HCT116 (cell line): Measurements from ENCODE around the gene CFAP74. TPM values are rescaled to one million over a fixed set of nuclear protein-coding genes. Genes with fewer than 3 reads are reported as not detected.

ENCODE experiments used
- ATAC-seq: fragments of 200-7000 bp; cut with Tn5 transposase; 2 replicates; pipeline ENCODE4 v1.9.1; 2020; ENCODE audit warnings: mild to moderate bottlenecking, moderate library complexity
- BruUV-seq: library from RNA; stranded (reverse); fragments of 400-500 nt; replicated peaks from 2 replicates; lab custom pipeline; 2021; lab: Mats Ljungman, UMichigan
- CTCF ChIA-PET: fragments of 300-600 bp; sonication (Branson Sonifier 250); formaldehyde crosslinking; loops from one replicate; lab custom pipeline; 2021; ENCODE audit warnings: antibody characterized with exemption; lab: Charles Lee
- POLR2A ChIA-PET: fragments of 300-600, 350-600 bp; sonication (Branson Sonifier 250); formaldehyde crosslinking; loops from one replicate; lab custom pipeline; 2021; ENCODE audit warnings: antibody characterized with exemption; lab: Charles Lee
- RAD21 ChIA-PET, 2 experiments: fragments of 300-600 bp; sonication (Branson Sonifier 250); formaldehyde crosslinking; loops; one replicate each; lab custom pipeline; 2023; ENCODE audit warnings: low total read pairs in 2 of 2; ENCODE audit not compliant: uncharacterized antibody in 2 of 2, unreplicated experiment in 2 of 2, low non-redundant PET in 1 of 2; lab: Charles Lee
- DNase-seq: peaks from one replicate; pipeline ENCODE4 v3.0.0-alpha.2; 2010; ENCODE audit warnings: low read depth, low spot score
- H2AFZ ChIP-seq: fragments of 200-600 bp; shearing (Covaris generic), sonication (generic); 2 replicates; pipeline ENCODE4 v1.6.1; 2017; ENCODE audit warnings: low read depth, mixed run types, mixed read lengths, antibody characterized with exemption, low read length; ENCODE audit not compliant: poor library complexity, severe bottlenecking
- H3K27ac ChIP-seq: 2 replicates; pipeline ENCODE4 v1.5.1; 2012; ENCODE audit warnings: low read depth, low read length
- H3K27me3 ChIP-seq: fragments of 200-600 bp; sonication (generic); 2 replicates; pipeline ENCODE4 v1.6.1; 2016; ENCODE audit warnings: mixed run types, low read length, mixed read lengths; ENCODE audit not compliant: insufficient read depth
- H3K36me3 ChIP-seq, 2 experiments: fragments of 200-500 bp in 1 of 2; fragments of 200-600 bp in 1 of 2; sonication (Bioruptor generic) in 1 of 2; sonication (generic) in 1 of 2; 2 replicates each; pipeline versions ENCODE4 v1.5.1 to v1.6.1; 2014 to 2016; ENCODE audit warnings: low read length in 2 of 2, inconsistent platforms in 1 of 2, mixed read lengths in 1 of 2, mixed run types in 1 of 2; ENCODE audit not compliant: insufficient read depth in 2 of 2, control insufficient read depth in 1 of 2
- H3K4me1 ChIP-seq, 2 experiments: fragments of 200-600 bp in 1 of 2; sonication (generic) in 1 of 2; 2 replicates each; pipeline versions ENCODE4 v1.5.1 to v1.6.1; 2012 to 2017; ENCODE audit warnings: low read length in 2 of 2, inconsistent platforms in 1 of 2, mild to moderate bottlenecking in 1 of 2, mixed read lengths in 1 of 2, mixed run types in 1 of 2, moderate library complexity in 1 of 2; ENCODE audit not compliant: insufficient read depth in 2 of 2, control insufficient read depth in 1 of 2
- H3K4me2 ChIP-seq: fragments of 200-600 bp; sonication (generic); 2 replicates; pipeline ENCODE4 v1.6.1; 2017; ENCODE audit warnings: mixed run types, low read length, mixed read lengths
- H3K4me3 ChIP-seq, 2 experiments: fragments of 200-600 bp in 1 of 2; sonication (generic) in 1 of 2; replicated peaks in 1 of 2; 2 replicates each; pipeline ENCODE4 v1.5.1; 2011 to 2016; ENCODE audit warnings: low read length in 2 of 2, control low read depth in 1 of 2, low read depth in 1 of 2, mild to moderate bottlenecking in 1 of 2, mixed read lengths in 1 of 2, mixed run types in 1 of 2
- H3K79me2 ChIP-seq: fragments of 200-600 bp; sonication (generic); 2 replicates; pipeline ENCODE4 v1.6.1; 2017; ENCODE audit warnings: mild to moderate bottlenecking, mixed run types, low read length, moderate library complexity, mixed read lengths; ENCODE audit not compliant: insufficient read depth
- H3K9ac ChIP-seq: fragments of 200-600 bp; sonication (generic); 2 replicates; pipeline ENCODE4 v1.6.1; 2016; ENCODE audit warnings: low read length, mixed read lengths
- H3K9me2 ChIP-seq: fragments of 200-600 bp; sonication (generic), shearing (Covaris generic); 2 replicates; pipeline ENCODE4 v1.6.1; 2017; ENCODE audit warnings: mixed run types, mild to moderate bottlenecking, moderate library complexity; ENCODE audit not compliant: insufficient read depth
- H3K9me3 ChIP-seq, 2 experiments: fragments of 200-500 bp in 1 of 2; fragments of 200-600 bp in 1 of 2; sonication (Bioruptor generic) in 1 of 2; sonication (generic) in 1 of 2; 2 replicates each; pipeline ENCODE4 v1.6.1; 2014 to 2017; ENCODE audit warnings: low read length in 2 of 2, mixed read lengths in 2 of 2, inconsistent platforms in 1 of 2, low read depth in 1 of 2, mild to moderate bottlenecking in 1 of 2, mixed run types in 1 of 2, moderate library complexity in 1 of 2; ENCODE audit not compliant: control insufficient read depth in 1 of 2, insufficient read depth in 1 of 2
- H4K20me1 ChIP-seq: fragments of 200-600 bp; sonication (generic), shearing (Covaris generic); 2 replicates; pipeline ENCODE4 v1.6.1; 2017; ENCODE audit warnings: mixed run types, mild to moderate bottlenecking, moderate library complexity; ENCODE audit not compliant: insufficient read depth
- ELF1 ChIP-seq: IDR thresholded peaks from 2 replicates; pipeline ENCODE4 v1.6.1; 2012; ENCODE audit warnings: low read depth, borderline replicate concordance
- FOSL1 ChIP-seq: IDR thresholded peaks from 2 replicates; pipeline ENCODE4 v1.6.1; 2012; ENCODE audit warnings: low read depth
- JUND ChIP-seq: IDR thresholded peaks from 2 replicates; pipeline ENCODE4 v1.6.1; 2012
- POLR2AphosphoS5 ChIP-seq: IDR thresholded peaks from 2 replicates; pipeline ENCODE4 v1.6.1; 2011; ENCODE audit warnings: mild to moderate bottlenecking, low read depth, low read length, moderate library complexity
- RAD21 ChIP-seq: IDR thresholded peaks from 2 replicates; pipeline ENCODE4 v1.6.1; 2012; ENCODE audit warnings: low read depth, mild to moderate bottlenecking
- SIN3A ChIP-seq: IDR thresholded peaks from 2 replicates; pipeline ENCODE4 v1.6.1; 2012; ENCODE audit warnings: low read depth
- SRF ChIP-seq: IDR thresholded peaks from 2 replicates; pipeline ENCODE4 v1.6.1; 2012; ENCODE audit warnings: low read depth
- TCF7L2 ChIP-seq: IDR thresholded peaks from 2 replicates; pipeline ENCODE4 v1.7.0; 2011; ENCODE audit warnings: borderline replicate concordance, inconsistent platforms; ENCODE audit not compliant: insufficient read depth, insufficient read length; ENCODE audit errors: extremely low read depth
- ZFX ChIP-seq: fragments of 450-650 bp; IDR thresholded peaks from 2 replicates; pipeline ENCODE4 v1.6.1; 2017
- ZNF274 ChIP-seq: fragments of 200-500 bp; sonication (Bioruptor generic); IDR thresholded peaks from 2 replicates; pipeline ENCODE4 v1.6.1; 2014; ENCODE audit warnings: mild to moderate bottlenecking, low read depth, low read length, inconsistent platforms
- intact Hi-C: fragments of 100-400 bp; cut with micrococcal nuclease; formaldehyde crosslinking; loops from 2 replicates; pipeline ENCODE4 v1.10.0; 2022
- total RNA-seq: library from RNA; stranded (reverse); gene quantifications from one replicate; pipeline ENCODE4 v1.2.1, GENCODE V29; 2021; ENCODE audit not compliant: unreplicated experiment
- TF ChIP-seq, protein P1 (sequence below): IDR thresholded peaks from 2 replicates; pipeline ENCODE4 v1.6.1; 2012
- TF ChIP-seq, protein P2 (sequence below): IDR thresholded peaks from 2 replicates; pipeline ENCODE4 v1.6.1; 2012; ENCODE audit warnings: low read depth
- TF ChIP-seq, protein P3 (sequence below): IDR thresholded peaks from 2 replicates; pipeline ENCODE4 v1.6.1; 2011; ENCODE audit warnings: mild to moderate bottlenecking, low read length, moderate library complexity; ENCODE audit not compliant: insufficient replicate concordance; ENCODE audit errors: extremely low read depth
- TF ChIP-seq, protein P4 (sequence below), 3 experiments: fragments of 200-600 bp in 1 of 3; sonication (generic) in 1 of 3; IDR thresholded peaks in 2 of 3; conservative IDR thresholded peaks in 1 of 3; 2 replicates each; pipeline ENCODE4 v1.5.1; 2012 to 2017; ENCODE audit warnings: low read depth in 2 of 3, low read length in 2 of 3, antibody characterized with exemption in 1 of 3, borderline replicate concordance in 1 of 3, control low read depth in 1 of 3, mild to moderate bottlenecking in 1 of 3, mixed read lengths in 1 of 3, mixed run types in 1 of 3, moderate library complexity in 1 of 3; ENCODE audit not compliant: insufficient read depth in 1 of 3

Gene CFAP74
- total RNA-seq, 1 experiment from 2014 or later = 4.9 TPM

DNA sequence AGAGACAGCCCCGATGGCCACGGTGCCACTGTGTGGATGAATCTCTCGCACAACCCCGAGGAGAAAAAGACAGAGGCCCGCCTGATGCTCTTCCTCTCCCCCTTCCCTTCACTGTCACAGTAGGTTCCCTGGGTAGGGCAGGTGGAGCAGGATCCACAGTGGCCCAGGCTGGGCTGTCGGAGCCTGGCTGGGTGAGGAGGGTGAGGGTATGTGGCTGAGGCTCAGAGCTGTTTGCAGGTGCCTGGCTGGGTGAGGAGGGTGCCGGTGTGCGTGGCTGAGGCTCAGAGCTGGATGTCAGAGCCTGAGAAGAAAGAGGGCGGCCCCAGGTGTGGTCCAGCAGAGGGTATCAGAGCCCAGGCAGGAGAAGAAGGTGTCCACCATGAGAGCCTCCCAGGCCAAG lies 2.7 kb downstream of the CFAP74 start:
- Histone ChIP-seq H4K20me1 (no peaks in the 10 kb centered on the region), H2AFZ (no peak overlapping the region), H3K27ac (no peak overlapping the region), H3K4me2 (no peak overlapping the region), H3K9me2 (no peaks in the 10 kb centered on the region), H3K36me3 (no peaks in the 10 kb centered on the region), H3K4me1 (peaks cover 9 to 18% of the 10 kb centered on the region in 2 experiments; a peak in 3 of 4 replicates), H3K9ac (no peak overlapping the region), H3K9me3 (no peaks in the 10 kb centered on the region), H3K27me3 (no peaks in the 10 kb centered on the region), H3K79me2 (no peaks in the 10 kb centered on the region), H3K4me3 (no peak overlapping the region)
- intact Hi-C loops = no loop called here
- ChIA-PET RAD21 (no interaction called here), POLR2A (no interaction called here), CTCF (no interaction called here)
- no peak for TF ChIP-seq ELF1
- no peak for TF ChIP-seq RAD21
- no peak for TF ChIP-seq JUND
- TF ChIP-seq, protein P1, sequence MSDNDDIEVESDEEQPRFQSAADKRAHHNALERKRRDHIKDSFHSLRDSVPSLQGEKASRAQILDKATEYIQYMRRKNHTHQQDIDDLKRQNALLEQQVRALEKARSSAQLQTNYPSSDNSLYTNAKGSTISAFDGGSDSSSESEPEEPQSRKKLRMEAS = no peak
- no peak for TF ChIP-seq FOSL1
- no peak for TF ChIP-seq ZNF274
- DNase-seq (no peak), ATAC-seq (no peak)
- TSS peak; percentile 27 for BruUV-seq

DNA sequence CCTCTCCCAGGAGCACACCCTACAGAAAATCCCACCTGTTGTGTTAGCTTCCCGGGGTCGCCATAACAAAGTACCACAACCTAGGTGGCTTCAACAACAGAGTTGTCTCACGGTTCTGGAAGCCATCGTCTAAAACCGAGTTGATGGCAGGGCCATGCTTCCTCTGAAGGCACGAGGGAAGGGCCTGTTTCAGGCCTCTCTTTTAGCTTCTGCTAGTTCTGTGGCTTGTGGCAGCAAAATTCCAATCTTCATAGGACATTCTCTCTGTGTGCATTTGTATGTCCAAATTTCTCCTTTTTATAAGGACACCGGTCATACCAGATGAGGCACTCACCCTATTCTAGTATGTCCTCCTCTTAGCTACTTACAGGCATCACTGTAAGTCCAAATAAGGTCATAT lies 3.2 kb downstream of the CFAP74 start:
- H3K4me1 ChIP-seq = peaks cover 9 to 18% of the 10 kb centered on the region in 2 experiments; a peak in 3 of 4 replicates
- ATAC-seq (no peak), DNase-seq (no peak)
- no peak overlapping the region for H3K4me2 ChIP-seq
- intact Hi-C loops = no loop called here
- no peak overlapping the region for H3K27ac ChIP-seq
- no peaks in the 10 kb centered on the region for H3K27me3 ChIP-seq
- H3K9me2 ChIP-seq = no peaks in the 10 kb centered on the region
- H4K20me1 ChIP-seq = no peaks in the 10 kb centered on the region
- no peaks in the 10 kb centered on the region for H3K36me3 ChIP-seq
- POLR2A ChIA-PET = no interaction called here
- BruUV-seq = no TSS peak
- RAD21 ChIA-PET = no interaction called here
- no peaks in the 10 kb centered on the region for H3K79me2 ChIP-seq
- no peak overlapping the region for H3K4me3 ChIP-seq
- no peaks in the 10 kb centered on the region for H3K9me3 ChIP-seq
- H3K9ac ChIP-seq = no peak overlapping the region
- H2AFZ ChIP-seq = no peak overlapping the region
- CTCF ChIA-PET = no interaction called here
- TF ChIP-seq POLR2AphosphoS5 = no peak
- TF ChIP-seq, protein P2, sequence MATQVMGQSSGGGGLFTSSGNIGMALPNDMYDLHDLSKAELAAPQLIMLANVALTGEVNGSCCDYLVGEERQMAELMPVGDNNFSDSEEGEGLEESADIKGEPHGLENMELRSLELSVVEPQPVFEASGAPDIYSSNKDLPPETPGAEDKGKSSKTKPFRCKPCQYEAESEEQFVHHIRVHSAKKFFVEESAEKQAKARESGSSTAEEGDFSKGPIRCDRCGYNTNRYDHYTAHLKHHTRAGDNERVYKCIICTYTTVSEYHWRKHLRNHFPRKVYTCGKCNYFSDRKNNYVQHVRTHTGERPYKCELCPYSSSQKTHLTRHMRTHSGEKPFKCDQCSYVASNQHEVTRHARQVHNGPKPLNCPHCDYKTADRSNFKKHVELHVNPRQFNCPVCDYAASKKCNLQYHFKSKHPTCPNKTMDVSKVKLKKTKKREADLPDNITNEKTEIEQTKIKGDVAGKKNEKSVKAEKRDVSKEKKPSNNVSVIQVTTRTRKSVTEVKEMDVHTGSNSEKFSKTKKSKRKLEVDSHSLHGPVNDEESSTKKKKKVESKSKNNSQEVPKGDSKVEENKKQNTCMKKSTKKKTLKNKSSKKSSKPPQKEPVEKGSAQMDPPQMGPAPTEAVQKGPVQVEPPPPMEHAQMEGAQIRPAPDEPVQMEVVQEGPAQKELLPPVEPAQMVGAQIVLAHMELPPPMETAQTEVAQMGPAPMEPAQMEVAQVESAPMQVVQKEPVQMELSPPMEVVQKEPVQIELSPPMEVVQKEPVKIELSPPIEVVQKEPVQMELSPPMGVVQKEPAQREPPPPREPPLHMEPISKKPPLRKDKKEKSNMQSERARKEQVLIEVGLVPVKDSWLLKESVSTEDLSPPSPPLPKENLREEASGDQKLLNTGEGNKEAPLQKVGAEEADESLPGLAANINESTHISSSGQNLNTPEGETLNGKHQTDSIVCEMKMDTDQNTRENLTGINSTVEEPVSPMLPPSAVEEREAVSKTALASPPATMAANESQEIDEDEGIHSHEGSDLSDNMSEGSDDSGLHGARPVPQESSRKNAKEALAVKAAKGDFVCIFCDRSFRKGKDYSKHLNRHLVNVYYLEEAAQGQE = no peak
- TF ChIP-seq ZNF274 = no peak
- no peak for TF ChIP-seq TCF7L2
- TF ChIP-seq ZFX = no peak
- no peak for TF ChIP-seq SRF
- TF ChIP-seq, protein P3, sequence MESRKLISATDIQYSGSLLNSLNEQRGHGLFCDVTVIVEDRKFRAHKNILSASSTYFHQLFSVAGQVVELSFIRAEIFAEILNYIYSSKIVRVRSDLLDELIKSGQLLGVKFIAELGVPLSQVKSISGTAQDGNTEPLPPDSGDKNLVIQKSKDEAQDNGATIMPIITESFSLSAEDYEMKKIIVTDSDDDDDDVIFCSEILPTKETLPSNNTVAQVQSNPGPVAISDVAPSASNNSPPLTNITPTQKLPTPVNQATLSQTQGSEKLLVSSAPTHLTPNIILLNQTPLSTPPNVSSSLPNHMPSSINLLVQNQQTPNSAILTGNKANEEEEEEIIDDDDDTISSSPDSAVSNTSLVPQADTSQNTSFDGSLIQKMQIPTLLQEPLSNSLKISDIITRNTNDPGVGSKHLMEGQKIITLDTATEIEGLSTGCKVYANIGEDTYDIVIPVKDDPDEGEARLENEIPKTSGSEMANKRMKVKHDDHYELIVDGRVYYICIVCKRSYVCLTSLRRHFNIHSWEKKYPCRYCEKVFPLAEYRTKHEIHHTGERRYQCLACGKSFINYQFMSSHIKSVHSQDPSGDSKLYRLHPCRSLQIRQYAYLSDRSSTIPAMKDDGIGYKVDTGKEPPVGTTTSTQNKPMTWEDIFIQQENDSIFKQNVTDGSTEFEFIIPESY = no peak
- no peak for TF ChIP-seq SIN3A
- TF ChIP-seq, protein P4, sequence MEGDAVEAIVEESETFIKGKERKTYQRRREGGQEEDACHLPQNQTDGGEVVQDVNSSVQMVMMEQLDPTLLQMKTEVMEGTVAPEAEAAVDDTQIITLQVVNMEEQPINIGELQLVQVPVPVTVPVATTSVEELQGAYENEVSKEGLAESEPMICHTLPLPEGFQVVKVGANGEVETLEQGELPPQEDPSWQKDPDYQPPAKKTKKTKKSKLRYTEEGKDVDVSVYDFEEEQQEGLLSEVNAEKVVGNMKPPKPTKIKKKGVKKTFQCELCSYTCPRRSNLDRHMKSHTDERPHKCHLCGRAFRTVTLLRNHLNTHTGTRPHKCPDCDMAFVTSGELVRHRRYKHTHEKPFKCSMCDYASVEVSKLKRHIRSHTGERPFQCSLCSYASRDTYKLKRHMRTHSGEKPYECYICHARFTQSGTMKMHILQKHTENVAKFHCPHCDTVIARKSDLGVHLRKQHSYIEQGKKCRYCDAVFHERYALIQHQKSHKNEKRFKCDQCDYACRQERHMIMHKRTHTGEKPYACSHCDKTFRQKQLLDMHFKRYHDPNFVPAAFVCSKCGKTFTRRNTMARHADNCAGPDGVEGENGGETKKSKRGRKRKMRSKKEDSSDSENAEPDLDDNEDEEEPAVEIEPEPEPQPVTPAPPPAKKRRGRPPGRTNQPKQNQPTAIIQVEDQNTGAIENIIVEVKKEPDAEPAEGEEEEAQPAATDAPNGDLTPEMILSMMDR (IDR thresholded peaks at IDR 0.05 in 2 of 3, conservative IDR thresholded peaks at IDR 0.05 in 1 of 3; ENCODE audit: borderline replicate concordance in 1 of 3, insufficient read depth in 1 of 3, low read depth in 2 of 3, low read length in 2 of 3) = no peak
